ENCODE measurements around the gene ZNF678. TPM values are rescaled to one million over a fixed set of nuclear protein-coding genes. Genes with fewer than 3 reads are reported as not detected.
"Not testable (repeated sequence)": the region's sequence is repeated elsewhere in the genome, so short reads cannot be mapped to it uniquely, and the experiment has no call there.

The ZNF678 gene
- total and polyA plus RNA-seq, 2 donors (not counting 1 experiment from before 2014, with no cell fraction given) = 5.5 to 16.0 TPM

DNA sequence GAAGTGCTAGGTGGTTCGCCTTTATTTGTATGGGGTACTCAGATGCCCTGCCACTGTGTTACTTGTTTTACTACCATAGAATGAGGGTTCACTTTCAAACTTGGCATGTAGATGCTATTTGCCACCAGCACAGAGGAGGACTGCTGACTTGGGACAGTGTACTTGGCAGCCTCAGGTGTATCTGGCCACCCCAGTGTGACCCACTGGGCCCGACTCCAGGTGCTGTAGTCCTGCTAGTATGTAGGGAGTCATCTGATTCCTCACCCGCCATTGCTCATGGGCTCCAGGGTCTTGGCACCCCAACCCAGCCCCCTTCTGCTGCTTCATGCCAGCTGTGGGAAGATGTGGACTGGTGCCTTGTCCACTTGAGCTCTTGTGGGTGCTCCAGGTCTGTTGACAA is 40.0 kb downstream of the ZNF678 start:
- Mint-ChIP-seq H3K4me3 (no peak overlapping the region), H3K27ac (no peak overlapping the region), H3K9me3 (ENCODE audit: insufficient read depth) (peaks cover 27% of the 10 kb centered on the region), H3K4me1 (peaks cover 11% of the 10 kb centered on the region), H3K27me3 (no peaks in the 10 kb centered on the region)
- Histone ChIP-seq H4K20me1 (ENCODE audit: control insufficient read depth, insufficient read depth, low read length, poor library complexity, severe bottlenecking) (no peaks in the 10 kb centered on the region), H3K9ac (ENCODE audit: low read length) (no peak overlapping the region), H3K79me2 (ENCODE audit: control insufficient read depth, insufficient read depth, low read length) (peaks cover 59% of the 10 kb centered on the region), H3K27me3 (replicated peaks in 1 of 4; ENCODE audit: control extremely low read depth in 1 of 4, control insufficient read depth in 3 of 4, insufficient read depth in 4 of 4, low read length in 3 of 4) (no peaks in the 10 kb centered on the region), H3K4me3 (ENCODE audit: control extremely low read depth in 1 of 5, extremely low read depth in 1 of 5, insufficient read depth in 1 of 5, low read depth in 2 of 5, low read length in 4 of 5) (no peak overlapping the region), H2AFZ (ENCODE audit: insufficient read depth, low read depth, low read length, poor library complexity, severe bottlenecking) (no peak overlapping the region), H3K4me2 (replicated peaks; ENCODE audit: low read depth, low read length, poor library complexity, severe bottlenecking) (no peak overlapping the region), H3K4me1 (ENCODE audit: control insufficient read depth in 2 of 2, insufficient read depth in 2 of 2, low read length in 2 of 2) (no peaks in the 10 kb centered on the region), H3K9me3 (ENCODE audit: control extremely low read depth in 1 of 3, control insufficient read depth in 2 of 3, insufficient read depth in 1 of 3, low read length in 2 of 3) (peaks cover 12 to 38% (median 23%) of the 10 kb centered on the region in 3 donors), H3K27ac (ENCODE audit: low read length in 2 of 2) (no peak overlapping the region), H3K36me3 (replicated peaks in 1 of 2; ENCODE audit: control extremely low read depth in 1 of 2, control insufficient read depth in 1 of 2, extremely low read depth in 1 of 2, insufficient read depth in 2 of 2, low read length in 1 of 2) (peaks cover 4 to 9% of the 10 kb centered on the region in 2 experiments)
- ATAC-seq (ENCODE audit: low read depth) (no peak), DNase-seq (no peak)
- WGBS (ENCODE audit: insufficient coverage) = 95% methylated on average over 2 of the region's 3 CpGs
- POLR2A ChIA-PET = no interaction called here
- TF ChIP-seq CTCF (IDR thresholded peaks at IDR 0.05) = no peak
- TF ChIP-seq EZH2 (IDR thresholded peaks at IDR 0.05; ENCODE audit: borderline replicate concordance, insufficient read depth, low read depth, low read length, poor library complexity, severe bottlenecking) = no peak
- intact Hi-C loops (cut with micrococcal nuclease) = no loop called here
- CTCF ChIA-PET = no interaction called here

GRCh38 chr1:227604446-227604845 is 41.1 kb downstream of the ZNF678 start:
- Histone ChIP-seq H3K9me3 (ENCODE audit: control extremely low read depth in 1 of 3, control insufficient read depth in 2 of 3, insufficient read depth in 1 of 3, low read length in 2 of 3) (peaks cover 15 to 35% (median 23%) of the 10 kb centered on the region in 3 donors), H3K4me3 (ENCODE audit: control extremely low read depth in 1 of 5, extremely low read depth in 1 of 5, insufficient read depth in 1 of 5, low read depth in 2 of 5, low read length in 4 of 5) (no peak overlapping the region), H3K27me3 (replicated peaks in 1 of 4; ENCODE audit: control extremely low read depth in 1 of 4, control insufficient read depth in 3 of 4, insufficient read depth in 4 of 4, low read length in 3 of 4) (no peaks in the 10 kb centered on the region), H3K79me2 (ENCODE audit: control insufficient read depth, insufficient read depth, low read length) (peaks cover 59% of the 10 kb centered on the region), H2AFZ (ENCODE audit: insufficient read depth, low read depth, low read length, poor library complexity, severe bottlenecking) (no peak overlapping the region), H3K27ac (ENCODE audit: low read length in 2 of 2) (no peak overlapping the region), H3K36me3 (replicated peaks in 1 of 2; ENCODE audit: control extremely low read depth in 1 of 2, control insufficient read depth in 1 of 2, extremely low read depth in 1 of 2, insufficient read depth in 2 of 2, low read length in 1 of 2) (peaks cover 4 to 9% of the 10 kb centered on the region in 2 experiments), H3K9ac (ENCODE audit: low read length) (no peak overlapping the region), H3K4me1 (ENCODE audit: control insufficient read depth in 2 of 2, insufficient read depth in 2 of 2, low read length in 2 of 2) (no peaks in the 10 kb centered on the region), H3K4me2 (replicated peaks; ENCODE audit: low read depth, low read length, poor library complexity, severe bottlenecking) (no peak overlapping the region), H4K20me1 (ENCODE audit: control insufficient read depth, insufficient read depth, low read length, poor library complexity, severe bottlenecking) (no peaks in the 10 kb centered on the region)
- ATAC-seq (ENCODE audit: low read depth) (no peak), DNase-seq (no peak)
- CTCF ChIA-PET = no interaction called here
- POLR2A ChIA-PET = no interaction called here
- no peak overlapping the region for H3K4me3 Mint-ChIP-seq
- WGBS (ENCODE audit: insufficient coverage) = no CpG with 5 or more reads among the region's 3 CpGs
- no peak overlapping the region for H3K27ac Mint-ChIP-seq
- intact Hi-C loops (cut with micrococcal nuclease) = no loop called here
- H3K9me3 Mint-ChIP-seq (ENCODE audit: insufficient read depth) = peaks cover 23% of the 10 kb centered on the region
- TF ChIP-seq EZH2 (IDR thresholded peaks at IDR 0.05; ENCODE audit: borderline replicate concordance, insufficient read depth, low read depth, low read length, poor library complexity, severe bottlenecking) = no peak
- H3K4me1 Mint-ChIP-seq = peaks cover 11% of the 10 kb centered on the region
- no peaks in the 10 kb centered on the region for H3K27me3 Mint-ChIP-seq

GRCh38 chr1:227606271-227606670 is 42.9 kb downstream of the ZNF678 start:
- H3K9me3 Mint-ChIP-seq (ENCODE audit: insufficient read depth) = peaks cover 16% of the 10 kb centered on the region
- CTCF ChIA-PET; H3K36me3 ChIP-seq (replicated peaks in 1 of 2; ENCODE audit: control extremely low read depth in 1 of 2, control insufficient read depth in 1 of 2, extremely low read depth in 1 of 2, insufficient read depth in 2 of 2, low read length in 1 of 2); H4K20me1 ChIP-seq (ENCODE audit: control insufficient read depth, insufficient read depth, low read length, poor library complexity, severe bottlenecking); intact Hi-C loops (cut with micrococcal nuclease); H2AFZ ChIP-seq (ENCODE audit: insufficient read depth, low read depth, low read length, poor library complexity, severe bottlenecking); POLR2A ChIA-PET; H3K4me2 ChIP-seq (replicated peaks; ENCODE audit: low read depth, low read length, poor library complexity, severe bottlenecking); H3K27me3 ChIP-seq (replicated peaks in 1 of 4; ENCODE audit: control extremely low read depth in 1 of 4, control insufficient read depth in 3 of 4, insufficient read depth in 4 of 4, low read length in 3 of 4); H3K9ac ChIP-seq (ENCODE audit: low read length); H3K27me3 Mint-ChIP-seq; H3K27ac ChIP-seq (ENCODE audit: low read length in 2 of 2); H3K4me3 ChIP-seq (ENCODE audit: control extremely low read depth in 1 of 5, extremely low read depth in 1 of 5, insufficient read depth in 1 of 5, low read depth in 2 of 5, low read length in 4 of 5); H3K4me1 ChIP-seq (ENCODE audit: control insufficient read depth in 2 of 2, insufficient read depth in 2 of 2, low read length in 2 of 2); H3K4me1 Mint-ChIP-seq; DNase-seq; ATAC-seq (ENCODE audit: low read depth); H3K27ac Mint-ChIP-seq; H3K4me3 Mint-ChIP-seq: not testable (repeated sequence)
- H3K9me3 ChIP-seq (ENCODE audit: control extremely low read depth in 1 of 3, control insufficient read depth in 2 of 3, insufficient read depth in 1 of 3, low read length in 2 of 3) = peaks cover 8 to 39% (median 16%) of the 10 kb centered on the region in 3 donors
- WGBS (ENCODE audit: insufficient coverage) = 100% methylated on average over 6 of the region's 9 CpGs
- H3K79me2 ChIP-seq (ENCODE audit: control insufficient read depth, insufficient read depth, low read length) = peaks cover 42% of the 10 kb centered on the region

All from B cell (primary cell).